Erythroblast (primary cell): Measurements from ENCODE around the gene HEATR5A.

Experiments
- DNase-seq, 2 experiments: peaks; one replicate each; lab custom pipeline; 2025; lab: John Stamatoyannopoulos, UW
- GATA1 ChIP-seq: IDR thresholded peaks from 2 replicates; pipeline ENCODE4 v1.6.1; 2011; ENCODE audit warnings: low read depth, mild to moderate bottlenecking, control low read depth, low read length, moderate library complexity
- POLR2A ChIP-seq: IDR thresholded peaks from 2 replicates; pipeline ENCODE4 v1.6.1; 2011; ENCODE audit warnings: mild to moderate bottlenecking, low read length

HEATR5A gene

GRCh38 chr14:31251028-31251958, 169.1 kb downstream of the HEATR5A start:
- DNase-seq, result peak; percentile 24 to 38
- TF ChIP-seq POLR2A (no peak), GATA1 (no peak)

GRCh38 chr14:31244626-31245025, 175.7 kb downstream of the HEATR5A start:
- no peak for TF ChIP-seq GATA1
- TF ChIP-seq POLR2A, result no peak
- no peak for DNase-seq

GRCh38 chr14:31243860-31244259, 176.5 kb downstream of the HEATR5A start:
- peak; percentile 19 to 40 for DNase-seq
- TF ChIP-seq POLR2A (no peak), GATA1 (no peak)

GRCh38 chr14:31242161-31242940, 178.0 kb downstream of the HEATR5A start:
- peak in 1 of 2 experiments; percentile 26 for DNase-seq
